H1 (cell line): ENCODE data around the gene HADHA. TPM values are rescaled to one million over a fixed set of nuclear protein-coding genes. Genes with fewer than 3 reads are reported as not detected.

Source experiments
- CTCF ChIA-PET: fragments of 300-600 bp; sonication (Branson Sonifier 250); formaldehyde crosslinking; loops from one replicate; lab custom pipeline; 2021; ENCODE audit not compliant: partially characterized antibody; lab: Charles Lee
- POLR2A ChIA-PET: fragments of 300-600 bp; sonication (Branson Sonifier 250); formaldehyde crosslinking; loops from one replicate; lab custom pipeline; 2021; ENCODE audit warnings: inconsistent platforms; ENCODE audit not compliant: partially characterized antibody; lab: Charles Lee
- DNase-seq, 2 experiments: peaks; one replicate each; pipeline versions ENCODE4 v3.0.0 to v3.0.0-alpha.2; 2010 to 2022; ENCODE audit warnings: low spot score in 2 of 2, low read depth in 1 of 2, mixed read lengths in 1 of 2
- FAIRE-seq: peaks from 2 replicates; lab custom pipeline; 2011; peaks lifted over from hg19 to GRCh38; lab: Jason Lieb, UNC
- H2AFZ ChIP-seq: 2 replicates; pipeline ENCODE4 v1.8.1; 2012; ENCODE audit warnings: low read length, inconsistent platforms
- H2AK5ac ChIP-seq: 2 replicates; pipeline ENCODE4 v1.6.1; 2013; ENCODE audit warnings: low read depth, low read length
- H2BK120ac ChIP-seq: replicated peaks from 2 replicates; pipeline ENCODE3; 2013; ENCODE audit warnings: low read depth, low read length, inconsistent platforms
- H2BK12ac ChIP-seq: 2 replicates; pipeline ENCODE4 v1.6.1; 2013; ENCODE audit warnings: low read depth, low read length
- H2BK15ac ChIP-seq: 2 replicates; pipeline ENCODE4 v1.6.1; 2013; ENCODE audit warnings: low read length
- H2BK20ac ChIP-seq: 2 replicates; pipeline ENCODE4 v1.6.1; 2013; ENCODE audit warnings: low read length
- H2BK5ac ChIP-seq: 2 replicates; pipeline ENCODE4 v1.6.1; 2013; ENCODE audit warnings: low read depth, low read length
- H3K14ac ChIP-seq: 2 replicates; pipeline ENCODE4 v1.6.1; 2013; ENCODE audit warnings: inconsistent platforms; ENCODE audit not compliant: insufficient read length
- H3K18ac ChIP-seq: 2 replicates; pipeline ENCODE4 v1.6.1; 2013; ENCODE audit warnings: low read length; ENCODE audit errors: extremely low read depth
- H3K23ac ChIP-seq: 2 replicates; pipeline ENCODE4 v1.6.1; 2013; ENCODE audit warnings: inconsistent platforms; ENCODE audit not compliant: insufficient read length
- H3K23me2 ChIP-seq: 2 replicates; pipeline ENCODE4 v1.6.1; 2013; ENCODE audit warnings: low read depth, low read length
- H3K27ac ChIP-seq: 2 replicates; pipeline ENCODE4 v1.6.1; 2011; ENCODE audit warnings: low read depth, low read length, inconsistent platforms
- H3K27me3 ChIP-seq, 4 experiments: replicated peaks in 1 of 4; 1 replicate in 1 of 4; 2 replicates in 3 of 4; pipeline versions ENCODE4 v1.6.1 to v1.8.1; 2011 to 2013; ENCODE audit warnings: low read length in 3 of 4, mild to moderate bottlenecking in 3 of 4, inconsistent platforms in 2 of 4, mixed read lengths in 2 of 4, moderate library complexity in 1 of 4; ENCODE audit not compliant: control insufficient read depth in 3 of 4, insufficient read depth in 3 of 4; ENCODE audit errors: extremely low read depth in 1 of 4
- H3K36me3 ChIP-seq, 4 experiments: 2 replicates each; pipeline versions ENCODE4 v1.6.1 to v1.8.1; 2011 to 2013; ENCODE audit warnings: mild to moderate bottlenecking in 4 of 4, low read length in 3 of 4, moderate library complexity in 2 of 4, control low read depth in 1 of 4, inconsistent platforms in 1 of 4; ENCODE audit not compliant: insufficient read depth in 4 of 4, control insufficient read depth in 2 of 4
- H3K4ac ChIP-seq: replicated peaks from 2 replicates; pipeline ENCODE3; 2013; ENCODE audit warnings: low read length, low read depth, mixed read lengths, inconsistent platforms; ENCODE audit not compliant: insufficient read length
- H3K4me1 ChIP-seq, 4 experiments: replicated peaks in 1 of 4; 1 replicate in 1 of 4; 2 replicates in 3 of 4; pipeline versions ENCODE4 v1.6.1 to v1.8.1; 2011 to 2013; ENCODE audit warnings: low read length in 3 of 4, inconsistent platforms in 2 of 4, mixed read lengths in 1 of 4; ENCODE audit not compliant: insufficient read depth in 4 of 4, control insufficient read depth in 3 of 4
- H3K4me2 ChIP-seq, 2 experiments: 2 replicates each; pipeline versions ENCODE4 v1.6.1 to v1.8.1; 2011 to 2013; ENCODE audit warnings: low read depth in 2 of 2, low read length in 2 of 2, control low read depth in 1 of 2, inconsistent platforms in 1 of 2, mild to moderate bottlenecking in 1 of 2; ENCODE audit not compliant: insufficient read depth in 1 of 2
- H3K4me3 ChIP-seq, 4 experiments: fragments of 200-600, 300-600 bp in 1 of 4; sonication (generic), shearing (Covaris generic), sonication (Bioruptor Twin) in 1 of 4; 2 replicates each; pipeline versions ENCODE4 v1.5.1 to v1.8.1; 2011 to 2016; ENCODE audit warnings: low read length in 4 of 4, low read depth in 3 of 4, control low read depth in 2 of 4, inconsistent platforms in 2 of 4, mild to moderate bottlenecking in 2 of 4, mixed read lengths in 1 of 4, moderate library complexity in 1 of 4; ENCODE audit not compliant: insufficient read depth in 2 of 4; ENCODE audit errors: extremely low read depth in 1 of 4
- H3K56ac ChIP-seq: replicated peaks from 2 replicates; pipeline ENCODE3; 2013; ENCODE audit warnings: low read depth, mild to moderate bottlenecking, mixed read lengths, low read length, inconsistent platforms; ENCODE audit not compliant: insufficient read length
- H3K79me1 ChIP-seq: 2 replicates; pipeline ENCODE4 v1.6.1; 2013; ENCODE audit warnings: low read depth, low read length, control low read depth
- H3K79me2 ChIP-seq, 2 experiments: 2 replicates each; pipeline versions ENCODE4 v1.6.1 to v1.8.1; 2012 to 2013; ENCODE audit warnings: low read length in 2 of 2, mild to moderate bottlenecking in 2 of 2, inconsistent platforms in 1 of 2; ENCODE audit not compliant: insufficient read depth in 2 of 2, control insufficient read depth in 1 of 2
- H3K9ac ChIP-seq, 4 experiments: replicated peaks in 1 of 4; 1 replicate in 1 of 4; 2 replicates in 3 of 4; pipeline versions ENCODE4 v1.6.1 to v1.8.1; 2011 to 2013; ENCODE audit warnings: low read depth in 3 of 4, low read length in 3 of 4, control low read depth in 2 of 4, mild to moderate bottlenecking in 2 of 4, moderate library complexity in 2 of 4, inconsistent platforms in 1 of 4; ENCODE audit errors: extremely low read depth in 1 of 4
- H3K9me3 ChIP-seq, 2 experiments: 2 replicates each; pipeline versions ENCODE4 v1.6.1 to v1.8.1; 2012 to 2013; ENCODE audit warnings: mild to moderate bottlenecking in 2 of 2, moderate library complexity in 2 of 2, control low read depth in 1 of 2, inconsistent platforms in 1 of 2, low read depth in 1 of 2, low read length in 1 of 2, mixed read lengths in 1 of 2; ENCODE audit not compliant: insufficient read depth in 2 of 2
- H4K20me1 ChIP-seq, 2 experiments: replicated peaks in 1 of 2; 2 replicates each; pipeline versions ENCODE3 to v1.8.1; 2011 to 2013; ENCODE audit warnings: inconsistent platforms in 2 of 2, low read length in 2 of 2, mild to moderate bottlenecking in 1 of 2; ENCODE audit not compliant: insufficient read depth in 2 of 2, control insufficient read depth in 1 of 2
- H4K5ac ChIP-seq: 2 replicates; pipeline ENCODE4 v1.6.1; 2013; ENCODE audit warnings: low read length, low read depth, mixed read lengths, inconsistent platforms; ENCODE audit not compliant: insufficient read length
- H4K8ac ChIP-seq: 2 replicates; pipeline ENCODE4 v1.8.0; 2013; ENCODE audit warnings: mild to moderate bottlenecking, moderate library complexity, low read length, inconsistent platforms; ENCODE audit not compliant: insufficient read depth; ENCODE audit errors: extremely low read depth
- H4K91ac ChIP-seq: replicated peaks from 2 replicates; pipeline ENCODE3; 2013; ENCODE audit warnings: low read length, mixed read lengths, inconsistent platforms; ENCODE audit not compliant: insufficient read length
- CEBPB ChIP-seq: IDR thresholded peaks from 2 replicates; pipeline ENCODE4 v1.6.1; 2012; ENCODE audit warnings: low read depth, low read length
- CHD2 ChIP-seq: IDR thresholded peaks from 2 replicates; pipeline ENCODE4 v1.6.1; 2012; ENCODE audit warnings: low read length, improper control_type of control experiment
- E2F6 ChIP-seq: IDR thresholded peaks from 2 replicates; pipeline ENCODE4 v1.6.1; 2012; ENCODE audit warnings: inconsistent platforms
- GABPA ChIP-seq: IDR thresholded peaks from 2 replicates; pipeline ENCODE4 v1.6.1; 2011; ENCODE audit warnings: mild to moderate bottlenecking, low read length, moderate library complexity, borderline replicate concordance; ENCODE audit not compliant: insufficient read depth
- KDM4A ChIP-seq: IDR thresholded peaks from one replicate; pipeline ENCODE4 v1.7.1; 2012; ENCODE audit warnings: low read depth, mild to moderate bottlenecking, moderate library complexity, low read length, inconsistent platforms; ENCODE audit not compliant: severe bottlenecking
- MAFK ChIP-seq: IDR thresholded peaks from 2 replicates; pipeline ENCODE4 v1.6.1; 2012; ENCODE audit warnings: low read depth, mild to moderate bottlenecking, improper control_type of control experiment, low read length
- PHF8 ChIP-seq: fragments of 200-600 bp; sonication (generic); conservative IDR thresholded peaks from 2 replicates; pipeline ENCODE4 v1.7.1; 2012; ENCODE audit warnings: low read depth, mild to moderate bottlenecking, inconsistent platforms, low read length, moderate library complexity
- POU5F1 ChIP-seq: IDR thresholded peaks from 2 replicates; pipeline ENCODE4 v1.6.1; 2011; ENCODE audit warnings: low read depth, mild to moderate bottlenecking, low read length, moderate library complexity
- SP4 ChIP-seq: IDR thresholded peaks from 2 replicates; pipeline ENCODE4 v1.6.1; 2012; ENCODE audit warnings: low read length, inconsistent platforms
- SRF ChIP-seq: IDR thresholded peaks from 2 replicates; pipeline ENCODE4 v1.6.1; 2011; ENCODE audit warnings: mild to moderate bottlenecking, low read depth, low read length, moderate library complexity
- TAF1 ChIP-seq: IDR thresholded peaks from 2 replicates; pipeline ENCODE4 v1.6.1; 2011; ENCODE audit warnings: mild to moderate bottlenecking, low read depth, low read length
- whole genome bisulfite sequencing, 2 experiments: shearing (Covaris generic) in 1 of 2; methylation state at CpG; one replicate each; pipeline versions ENCODE4 v1.1.6 to v1.1.7; 2013 to 2015; ENCODE audit warnings: low lambda C conversion rate in 2 of 2, mixed read lengths in 2 of 2, inconsistent platforms in 1 of 2, low coverage in 1 of 2, missing lambda C conversion rate in 1 of 2; ENCODE audit not compliant: insufficient replicate concordance in 2 of 2, insufficient coverage in 1 of 2, insufficient read length in 1 of 2; ENCODE audit errors: extremely low coverage in 1 of 2, missing lambda C conversion rate in 1 of 2; 5-methylcytosine and 5-hydroxymethylcytosine counted together
- polyA plus RNA-seq, 7 experiments: library from polyadenylated mRNA; depleted of rRNA in 3 of 7; stranded (reverse) in 5 of 7; unstranded in 2 of 7; fragments of >200 nt in 5 of 7; fragments of 200-250 nt in 2 of 7; gene quantifications; 1 replicate in 5 of 7; 2 replicates in 1 of 7; 4 replicates in 1 of 7; pipeline versions ENCODE4 v1.2.1 to v1.2.3, GENCODE V29; 2011 to 2013; ENCODE audit warnings: missing spikeins in 2 of 7, mixed read lengths in 2 of 7
- total RNA-seq: library from RNA; stranded (reverse); fragmentation: NEBNext Ultra II Directional; extraction: Animal tissue kit (Norgen Biotek cat#: 25700); gene quantifications from 2 replicates; pipeline ENCODE4 v1.2.1, GENCODE V29; 2021

The HADHA gene
- total and polyA plus RNA-seq, 2 of the 8 experiments (the other 6 are each of a cell fraction or from before 2014, with no cell fraction given): 64.6 to 131 TPM

- Histone ChIP-seq H3K23ac (no peak overlapping the region), H4K8ac (peak overlapping the region; percentile 69), H3K36me3 (peaks cover 0 to 8% (median 3%) of the 10 kb centered on the region in 4 experiments; a peak in 2 of 8 replicates), H3K27me3 (peaks cover 0 to 6% (median 3%) of the 10 kb centered on the region in 4 experiments; a peak in 2 of 7 replicates), H2BK15ac (peak overlapping the region; percentile 95; the same call in 1 of the 2 replicates), H3K23me2 (peaks cover 3% of the 10 kb centered on the region; the same call in 1 of the 2 replicates), H3K9ac (peak overlapping the region in 2 of 4 experiments; percentile 54 to 62; a peak in 4 of 7 replicates), H3K56ac (no peak overlapping the region), H3K79me1 (peaks cover 2% of the 10 kb centered on the region; the same call in 1 of the 2 replicates), H3K4ac (no peak overlapping the region), H3K18ac (peak overlapping the region; percentile 34; the same call in 1 of the 2 replicates), H2AFZ (peak overlapping the region; percentile 99), H2AK5ac (no peak overlapping the region), H3K4me3 (peak overlapping the region; percentile 31 to 77 (median 50)), H2BK120ac (no peak overlapping the region), H3K4me2 (peak overlapping the region; percentile 59 to 96), H2BK5ac (no peak overlapping the region), H3K9me3 (no peaks in the 10 kb centered on the region), H3K27ac (0 out of 2 replicates have a peak overlapping the region, but pooled peaks have one; percentile 28), H2BK20ac (no peak overlapping the region), H4K20me1 (peaks cover 0 to 2% of the 10 kb centered on the region in 2 experiments), H4K91ac (peak overlapping the region; percentile 81), H4K5ac (peak overlapping the region; percentile 57), H2BK12ac (peak overlapping the region; percentile 30; the same call in 1 of the 2 replicates), H3K14ac (no peak overlapping the region), H3K4me1 (peaks cover 0 to 14% (median 7%) of the 10 kb centered on the region in 4 experiments; a peak in 6 of 7 replicates), H3K79me2 (no peaks in the 10 kb centered on the region)
- CTCF ChIA-PET: interaction anchor here (0.5 to 2.5 kb wide), 20 partner anchors 9 to 338 kb away, joined by 3 to 23 read pairs (median 3); partner anchors contain the start of gene GAREM2
- peak; percentile 46 to 88 for DNase-seq
- WGBS, 2 experiments: 4% methylated on average over 76 of the region's 114 CpGs; no CpG with 5 or more reads in 1 of the 2 experiments
- POLR2A ChIA-PET: interaction anchor here (0.6 to 7.0 kb wide), 11 partner anchors 8 to 160 kb away, joined by 3 to 65 read pairs (median 3); partner anchors contain the start of genes GAREM2, HADHA, HADHB and RAB10
- no peak for FAIRE-seq
- TF ChIP-seq TAF1 (0 out of 2 replicates have a peak, but pooled peaks have one; percentile 6), POU5F1 (no peak), SP4 (no peak), CEBPB (no peak), E2F6 (peak; percentile 72), MAFK (no peak), KDM4A (peak; percentile 91), PHF8 (peak; percentile 54; the same call in 1 of the 2 replicates), CHD2 (no peak), SRF (no peak), GABPA (no peak; the same call in 1 of the 2 replicates)
Measured at GRCh38 chr2:26184555-26185303, 59.7 kb downstream of the HADHA start.
